ENCODE results near the gene ARHGEF38.

ARHGEF38 gene

GRCh38 chr4:105623099-105623498, 70.7 kb downstream of the ARHGEF38 start:
- DNase-seq (ENCODE audit: extremely low read depth, low read depth), result no peak
- no peak for TF ChIP-seq CTCF (IDR thresholded peaks at IDR 0.05; ENCODE audit: low read depth, low read length)

- no peak for DNase-seq (ENCODE audit: extremely low read depth, low read depth)
- no peak for TF ChIP-seq CTCF (IDR thresholded peaks at IDR 0.05; ENCODE audit: low read depth, low read length)
Measured at GRCh38 chr4:105624530-105624929, 72.1 kb downstream of the ARHGEF38 start.

GRCh38 chr4:105625214-105625613, 72.8 kb downstream of the ARHGEF38 start:
- no peak for DNase-seq (ENCODE audit: extremely low read depth, low read depth)
- TF ChIP-seq CTCF (IDR thresholded peaks at IDR 0.05; ENCODE audit: low read depth, low read length), result no peak

- DNase-seq (ENCODE audit: extremely low read depth, low read depth), result no peak
- TF ChIP-seq CTCF (IDR thresholded peaks at IDR 0.05; ENCODE audit: low read depth, low read length), result no peak
Measured at GRCh38 chr4:105626846-105627245, 74.4 kb downstream of the ARHGEF38 start.

GRCh38 chr4:105627620-105628019, 75.2 kb downstream of the ARHGEF38 start:
- no peak for DNase-seq (ENCODE audit: extremely low read depth, low read depth)
- no peak for TF ChIP-seq CTCF (IDR thresholded peaks at IDR 0.05; ENCODE audit: low read depth, low read length)

GRCh38 chr4:105630670-105631655, 78.5 kb downstream of the ARHGEF38 start:
- DNase-seq (ENCODE audit: extremely low read depth, low read depth), result no peak
- TF ChIP-seq CTCF (IDR thresholded peaks at IDR 0.05; ENCODE audit: low read depth, low read length), result no peak

- DNase-seq (ENCODE audit: extremely low read depth, low read depth), result no peak
Measured at GRCh38 chr4:105631818-105632400, 79.5 kb downstream of the ARHGEF38 start.

More at GRCh38 chr4:105631818-105632400, 79.5 kb downstream of the ARHGEF38 start:
- peak; percentile 35 for TF ChIP-seq CTCF (IDR thresholded peaks at IDR 0.05; ENCODE audit: low read depth, low read length)
